GM20000 (cell line): Measurements from ENCODE around the gene KCNAB1.

ENCODE experiments used
- DNase-seq: peaks from one replicate; pipeline ENCODE4 v3.0.0; 2012; ENCODE audit warnings: low spot score
- TF ChIP-seq, protein P1 (sequence below): IDR thresholded peaks from 2 replicates; pipeline ENCODE4 v1.5.1; 2012; ENCODE audit warnings: mild to moderate bottlenecking, control low read depth; ENCODE audit errors: extremely low read depth, missing control alignments

Gene KCNAB1

DNA sequence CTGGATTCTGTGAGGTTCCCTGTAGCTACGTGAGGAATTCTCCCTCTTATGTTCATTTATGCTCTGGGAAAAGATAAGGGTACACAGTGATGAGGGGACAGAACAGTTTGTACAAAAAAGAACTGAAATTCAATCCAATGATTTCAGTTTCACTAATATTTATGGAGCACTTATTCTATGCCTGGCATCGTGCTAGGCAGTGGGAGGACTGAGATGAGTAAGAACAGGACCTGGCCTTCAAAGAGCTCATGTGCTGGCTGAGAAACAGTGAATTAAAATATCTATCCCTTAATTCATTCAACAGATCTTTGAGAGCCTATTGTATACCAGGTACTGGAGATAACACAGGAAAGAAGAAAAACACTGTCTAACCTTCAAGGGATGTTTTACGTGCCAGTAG, 412.4 kb downstream of the KCNAB1 start:
- TF ChIP-seq, protein P1, sequence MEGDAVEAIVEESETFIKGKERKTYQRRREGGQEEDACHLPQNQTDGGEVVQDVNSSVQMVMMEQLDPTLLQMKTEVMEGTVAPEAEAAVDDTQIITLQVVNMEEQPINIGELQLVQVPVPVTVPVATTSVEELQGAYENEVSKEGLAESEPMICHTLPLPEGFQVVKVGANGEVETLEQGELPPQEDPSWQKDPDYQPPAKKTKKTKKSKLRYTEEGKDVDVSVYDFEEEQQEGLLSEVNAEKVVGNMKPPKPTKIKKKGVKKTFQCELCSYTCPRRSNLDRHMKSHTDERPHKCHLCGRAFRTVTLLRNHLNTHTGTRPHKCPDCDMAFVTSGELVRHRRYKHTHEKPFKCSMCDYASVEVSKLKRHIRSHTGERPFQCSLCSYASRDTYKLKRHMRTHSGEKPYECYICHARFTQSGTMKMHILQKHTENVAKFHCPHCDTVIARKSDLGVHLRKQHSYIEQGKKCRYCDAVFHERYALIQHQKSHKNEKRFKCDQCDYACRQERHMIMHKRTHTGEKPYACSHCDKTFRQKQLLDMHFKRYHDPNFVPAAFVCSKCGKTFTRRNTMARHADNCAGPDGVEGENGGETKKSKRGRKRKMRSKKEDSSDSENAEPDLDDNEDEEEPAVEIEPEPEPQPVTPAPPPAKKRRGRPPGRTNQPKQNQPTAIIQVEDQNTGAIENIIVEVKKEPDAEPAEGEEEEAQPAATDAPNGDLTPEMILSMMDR = no peak
- no peak for DNase-seq

DNA sequence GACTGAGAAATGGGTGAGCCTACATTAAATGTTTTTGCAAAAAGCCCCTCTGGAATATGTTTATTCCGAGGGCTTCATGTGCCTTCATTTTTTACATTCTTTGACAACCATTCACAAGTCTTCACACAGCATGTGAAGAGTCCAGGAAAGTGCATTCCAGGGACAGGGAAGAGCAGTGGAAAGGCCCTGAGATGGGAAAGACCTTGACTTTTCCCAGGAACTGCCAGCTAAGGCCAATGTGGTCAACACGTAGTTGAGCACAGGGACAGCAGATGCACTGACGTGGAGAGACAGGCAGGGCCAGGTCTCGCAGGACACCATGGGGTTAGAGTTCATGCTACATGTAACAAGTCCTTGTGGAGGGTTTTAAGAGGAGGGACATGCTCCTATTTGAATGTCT, 412.8 kb downstream of the KCNAB1 start:
- no peak for DNase-seq
- TF ChIP-seq, protein P1 = no peak

DNA sequence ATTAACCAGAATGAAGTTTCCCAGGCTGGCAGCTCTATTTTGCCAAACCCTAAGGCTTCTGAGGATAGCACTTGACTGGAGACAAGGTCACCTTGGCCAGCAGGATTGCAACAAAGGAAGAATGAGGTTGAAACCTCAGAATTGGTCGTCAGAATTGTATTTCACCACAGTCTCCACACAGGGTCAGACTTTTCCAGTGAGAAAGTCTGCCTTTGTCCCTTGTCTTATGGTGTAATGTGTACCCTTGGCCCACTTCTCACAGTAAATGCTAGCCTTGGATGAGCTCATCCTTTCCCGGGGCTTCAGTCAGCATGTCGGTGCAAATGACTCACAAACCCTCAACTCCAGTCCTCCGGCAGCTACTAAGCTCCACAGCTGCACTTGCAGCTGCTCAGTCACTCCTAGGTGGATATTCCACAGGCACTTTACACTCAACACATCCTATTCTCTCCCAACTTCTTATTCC, 414.8 kb downstream of the KCNAB1 start:
- DNase-seq = no peak
- TF ChIP-seq, protein P1 = no peak

DNA sequence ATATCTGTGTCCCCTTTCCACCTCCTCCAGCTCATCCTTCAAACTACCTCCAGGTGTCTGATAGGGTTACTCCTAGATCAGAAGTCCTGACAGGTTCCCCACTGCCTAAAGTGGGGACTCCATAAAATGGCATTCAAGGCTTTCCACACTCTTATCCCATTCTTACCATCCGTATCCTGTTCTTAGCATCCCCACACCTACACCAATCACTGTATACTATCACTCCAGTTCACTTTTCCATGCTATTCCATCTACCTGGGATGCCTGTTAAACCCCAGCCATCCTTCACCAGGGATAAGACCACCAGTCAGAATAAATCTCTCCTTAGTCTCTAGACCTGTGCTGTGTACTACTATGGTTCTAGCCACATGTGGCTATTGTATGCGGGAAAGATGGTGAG, 415.4 kb downstream of the KCNAB1 start:
- TF ChIP-seq, protein P1 = no peak
- no peak for DNase-seq

DNA sequence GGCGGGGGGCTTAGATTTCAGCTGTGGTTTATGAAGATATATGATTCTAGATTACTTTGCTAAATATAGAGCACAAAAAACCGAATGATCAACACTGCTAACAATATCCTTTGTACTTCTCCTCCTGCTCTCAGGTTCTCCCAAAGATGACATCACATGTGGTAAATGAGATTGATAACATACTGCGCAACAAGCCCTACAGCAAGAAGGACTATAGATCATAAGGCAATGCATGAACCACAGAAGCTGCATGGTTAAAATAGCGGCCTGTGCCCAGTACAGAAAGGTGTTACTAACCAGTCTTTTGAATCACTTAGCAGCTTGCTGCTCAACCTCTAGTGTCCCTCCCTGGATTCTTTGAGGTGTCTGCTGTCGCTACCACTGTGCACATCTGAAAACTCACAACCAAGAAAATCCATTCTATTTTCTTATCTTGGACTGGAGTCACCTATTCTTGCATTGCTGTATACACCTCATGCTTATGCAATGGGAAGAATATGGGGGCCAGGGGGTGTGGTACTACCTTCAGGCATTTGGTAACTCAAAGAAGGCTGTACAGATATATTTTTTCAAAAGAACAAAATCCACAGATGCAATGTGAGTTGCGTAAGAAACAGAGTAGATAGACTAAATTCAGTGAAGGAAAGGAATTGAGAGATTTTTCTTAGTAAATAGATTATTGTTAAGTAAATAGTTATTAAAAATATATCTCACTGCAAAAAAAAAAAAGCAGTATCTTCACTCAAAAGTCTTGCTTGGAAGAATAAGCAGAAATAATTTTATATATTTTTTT, 416.3 kb downstream of the KCNAB1 start:
- TF ChIP-seq, protein P1 = no peak
- DNase-seq = no peak

DNA sequence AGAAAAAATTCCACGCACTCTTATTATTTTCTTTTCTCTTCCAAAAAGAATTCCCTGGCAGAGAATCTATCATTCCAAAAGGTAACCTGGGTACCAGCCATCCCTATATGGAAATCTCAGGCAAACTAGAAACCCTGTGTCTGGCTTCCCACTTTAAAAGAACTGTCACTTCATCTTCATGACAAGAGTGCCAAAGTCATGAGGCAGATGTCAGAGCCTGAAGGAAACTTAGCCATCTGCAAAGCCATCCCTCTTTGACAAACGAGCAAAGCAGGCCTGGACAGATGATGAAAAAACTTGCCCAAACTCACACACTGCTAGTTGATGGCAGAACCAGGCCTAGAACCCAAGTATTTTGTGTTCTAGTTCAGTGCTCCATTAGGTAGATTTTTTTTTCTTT, 418.7 kb downstream of the KCNAB1 start:
- DNase-seq = no peak
- TF ChIP-seq, protein P1 = no peak

DNA sequence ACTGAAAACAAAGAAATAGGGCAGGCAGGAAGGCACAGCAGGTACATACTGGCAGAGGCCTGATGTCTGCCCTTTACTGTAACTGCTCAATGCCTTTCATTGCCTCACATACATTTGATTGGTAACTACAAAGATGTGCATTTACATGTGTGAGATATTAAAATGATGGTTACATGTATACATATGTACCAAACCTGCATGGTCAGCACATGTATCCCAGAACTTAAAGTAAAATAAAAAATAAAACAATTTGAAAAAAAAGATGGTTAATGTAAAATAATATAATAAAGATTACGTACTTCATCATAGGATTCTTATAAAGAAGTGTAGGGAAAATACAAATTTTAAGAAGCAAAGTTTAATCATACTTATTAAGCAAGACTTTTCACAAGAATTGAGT, 419.4 kb downstream of the KCNAB1 start:
- no peak for DNase-seq
- TF ChIP-seq, protein P1 = no peak
